Measurements from ENCODE around the gene PTS. TPM values are rescaled to one million over a fixed set of nuclear protein-coding genes. Genes with fewer than 3 reads are reported as not detected.

Gene PTS
- polyA plus RNA-seq, 1 donor, result 19.2 TPM

DNA sequence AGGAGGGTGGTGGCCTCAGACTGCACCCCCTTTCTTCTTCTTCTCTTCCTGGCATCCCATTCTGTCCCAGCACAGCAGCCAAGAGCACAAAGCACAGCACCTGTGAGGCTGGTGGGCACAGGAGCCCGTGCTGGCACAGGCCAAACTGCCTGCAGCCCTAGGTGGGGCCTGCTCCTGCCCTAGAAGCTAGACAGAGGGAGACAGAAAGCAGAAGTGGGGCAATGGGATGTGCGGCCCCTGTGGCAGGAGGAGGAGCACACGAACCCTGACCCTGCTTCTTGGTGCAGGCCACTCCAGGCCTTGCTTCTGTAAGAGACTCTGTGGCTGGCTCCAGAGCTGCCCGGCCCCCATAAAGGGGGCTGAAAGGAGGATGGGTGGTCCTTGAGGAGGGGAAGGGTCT, 3.9 kb upstream of the PTS start:
- DNase-seq, result no peak

- DNase-seq, result no peak
Observed at GRCh38 chr11:112223121-112223520, 3.1 kb upstream of the PTS start.

DNA sequence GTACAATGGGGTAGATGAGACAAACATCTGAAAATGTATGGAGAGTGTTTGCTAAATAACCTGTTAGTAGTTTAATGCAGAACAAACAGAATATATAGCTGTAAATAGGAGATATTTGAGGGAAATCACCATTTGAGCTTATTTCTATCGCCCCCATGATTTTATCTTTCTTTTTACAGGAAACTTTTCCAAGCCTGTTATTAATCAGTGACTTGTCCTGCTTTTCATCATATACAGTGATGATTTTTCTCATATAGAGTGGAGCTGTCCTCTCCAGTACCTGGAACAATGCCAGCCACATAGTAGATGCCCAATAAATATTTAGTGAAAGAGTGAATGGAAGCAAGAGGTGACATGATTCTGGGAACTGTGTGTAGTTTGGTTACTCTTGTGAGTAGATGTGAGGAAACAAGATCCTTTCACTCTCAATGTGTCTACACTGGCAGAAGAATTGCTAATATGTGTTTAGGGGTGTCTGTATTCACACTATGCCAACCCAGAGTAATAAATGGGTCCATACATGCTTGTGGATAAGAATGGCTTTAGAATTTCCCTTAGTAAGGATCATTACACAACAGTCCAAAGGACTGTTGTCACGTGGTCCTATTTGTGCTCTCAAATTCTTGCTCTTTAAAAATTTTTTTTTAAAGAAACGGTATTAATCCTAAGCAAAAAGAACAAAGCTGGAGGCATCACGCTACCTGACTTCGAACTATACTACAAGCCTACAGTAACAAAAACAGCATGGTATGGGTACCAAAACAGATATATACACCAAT, 2.3 kb upstream of the PTS start:
- DNase-seq, result no peak

DNA sequence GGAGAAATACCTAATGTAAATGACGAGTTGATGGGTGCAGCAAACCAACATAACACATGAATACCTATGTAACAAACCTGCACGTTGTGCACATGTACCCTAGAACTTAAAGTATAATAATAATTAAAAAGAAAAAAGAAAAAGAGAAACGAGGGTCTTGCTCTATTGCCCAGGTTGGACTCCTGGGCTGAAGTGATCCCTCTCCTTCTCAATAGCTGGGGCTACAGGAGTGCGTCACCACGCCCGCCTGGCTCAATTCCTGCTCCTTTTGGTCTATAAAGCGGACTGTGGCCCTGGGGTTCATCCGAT, 521 bp upstream of the PTS start:
- DNase-seq, result no peak

DNA sequence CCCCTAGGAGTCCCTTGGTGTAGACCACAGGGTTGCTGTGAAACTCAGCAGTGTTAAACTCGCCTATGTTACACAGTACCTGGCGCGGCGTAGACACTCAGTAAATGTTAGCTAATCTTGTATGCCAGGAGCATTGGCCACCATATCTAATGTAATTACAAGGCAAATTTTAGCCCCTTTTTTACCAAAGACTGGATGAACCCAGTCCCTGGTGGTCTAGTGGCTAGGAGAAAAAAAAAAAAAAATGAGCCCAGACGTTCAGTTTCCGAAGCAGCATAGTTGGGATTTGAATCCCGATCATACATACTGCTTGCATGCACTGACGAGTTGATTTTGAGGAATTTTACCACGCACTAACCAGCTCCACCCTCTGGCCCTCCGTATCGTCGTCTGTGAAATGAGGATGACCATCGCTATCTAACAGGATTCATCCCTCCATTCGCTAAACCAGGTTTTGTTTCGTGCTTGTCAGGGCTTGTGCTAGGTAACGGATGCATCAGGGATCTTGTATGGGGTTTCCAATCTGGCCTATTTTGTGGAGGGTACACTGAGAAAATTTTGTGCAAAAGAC, 688 bp downstream of the PTS start:
- no peak for DNase-seq

GRCh38 chr11:112227471-112227870, 1.2 kb downstream of the PTS start:
- no peak for DNase-seq

- no peak for DNase-seq
Observed at GRCh38 chr11:112228706-112229105, 2.5 kb downstream of the PTS start.

GRCh38 chr11:112229159-112229558, 2.9 kb downstream of the PTS start:
- DNase-seq, result no peak

DNA sequence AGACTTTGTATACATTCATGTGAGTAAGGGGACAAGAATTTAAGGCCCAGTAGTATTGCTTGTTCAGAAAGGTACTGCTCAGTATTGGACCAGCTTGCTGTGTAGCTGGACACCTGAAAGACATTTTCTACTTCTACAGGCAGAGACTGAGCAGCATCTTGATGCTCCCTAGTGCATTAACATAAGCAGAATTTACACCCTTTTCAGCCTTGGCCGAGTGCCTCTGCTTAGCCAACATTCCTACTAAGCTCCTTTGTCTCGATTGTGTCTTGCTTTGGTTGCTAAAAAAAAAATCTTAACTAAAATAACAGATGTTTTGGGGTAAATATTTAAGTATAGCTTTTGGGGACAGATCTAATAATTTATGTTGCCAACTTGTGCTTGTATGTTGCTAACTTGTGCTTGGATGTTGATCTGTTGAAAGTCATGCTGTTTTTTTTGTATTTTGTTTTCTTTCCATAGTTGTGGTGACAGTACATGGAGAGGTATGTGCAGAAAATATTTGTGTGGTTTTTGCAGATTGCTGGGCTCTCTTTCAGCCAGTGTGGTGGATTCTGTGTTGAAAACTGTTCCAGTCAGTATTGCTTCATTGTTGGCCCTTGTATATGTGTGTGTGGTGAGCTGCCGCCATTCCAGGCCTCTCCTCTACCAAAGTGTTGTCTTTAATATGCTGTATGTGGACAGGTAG, 3.7 kb downstream of the PTS start:
- DNase-seq, result no peak

DNA sequence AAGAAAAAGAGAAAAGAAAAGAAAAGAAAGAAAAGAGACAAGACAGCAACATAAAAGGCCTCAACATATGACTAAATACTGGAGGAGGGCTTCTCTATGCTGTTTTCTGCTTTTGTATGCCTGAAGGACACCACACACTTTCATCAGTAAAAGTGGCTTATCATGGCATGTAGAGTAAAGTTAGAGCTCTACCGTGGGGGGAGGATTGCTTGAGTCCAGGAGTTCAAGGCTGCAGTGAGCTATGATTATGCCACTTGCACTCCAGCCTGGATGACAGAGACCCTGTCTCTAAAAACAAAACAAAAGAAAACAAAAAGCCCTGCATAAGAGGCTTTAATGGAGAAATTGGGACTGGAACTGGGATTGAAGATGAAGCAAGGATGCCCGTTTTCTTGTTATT, 5.7 kb downstream of the PTS start:
- no peak for DNase-seq

DNA sequence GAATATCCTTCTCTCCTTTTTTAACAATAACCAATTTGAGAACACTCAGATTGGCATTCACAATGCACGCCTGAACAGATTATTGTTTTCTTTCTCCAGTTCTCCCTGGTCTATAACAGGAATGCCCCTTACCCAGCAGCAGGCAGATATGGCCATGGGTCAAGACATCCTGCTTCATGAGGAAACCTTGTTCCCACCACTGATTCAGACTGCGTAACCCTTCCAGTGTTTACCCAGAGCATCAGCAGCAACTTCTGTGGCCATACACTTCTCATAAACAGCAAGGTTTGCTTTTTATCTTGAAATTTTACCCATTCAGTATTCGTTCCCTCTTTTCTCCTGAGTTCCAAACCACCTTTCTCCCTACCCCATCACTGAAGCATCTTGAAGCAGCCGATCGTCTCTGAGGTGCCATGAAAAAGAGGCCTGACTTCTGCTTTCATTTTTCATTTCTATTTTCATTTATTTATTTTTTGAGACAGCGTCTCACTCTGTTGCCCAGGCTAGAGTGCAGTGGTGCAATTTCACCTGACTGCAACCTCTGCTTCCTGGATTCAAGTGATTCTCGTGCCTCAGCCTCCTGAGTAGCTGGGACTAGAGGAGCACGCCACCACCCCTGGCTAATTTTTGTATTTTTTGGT, 9.6 kb downstream of the PTS start:
- no peak for DNase-seq

DNA sequence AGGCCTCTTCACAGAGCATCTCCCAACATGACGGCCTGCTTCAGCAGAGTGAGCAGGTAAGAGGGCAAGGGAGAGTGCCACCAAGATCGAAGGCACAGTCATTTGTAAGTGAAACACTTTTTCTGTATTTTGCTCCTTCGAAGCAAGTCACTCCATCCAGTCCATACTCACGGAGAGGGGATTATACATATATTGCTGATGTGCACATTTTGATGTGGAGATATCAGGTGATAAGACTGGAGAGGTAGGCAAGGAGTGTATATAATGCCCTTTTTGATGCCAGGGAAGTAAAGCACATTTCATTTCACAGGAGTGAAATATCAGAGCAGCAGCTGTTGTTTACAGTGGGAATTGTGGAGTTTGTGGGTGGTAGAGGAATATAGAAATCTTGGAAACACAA, 11.2 kb downstream of the PTS start:
- no peak for DNase-seq

GRCh38 chr11:112238041-112238440, 11.8 kb downstream of the PTS start:
- DNase-seq, result no peak

- DNase-seq, result no peak
Observed at GRCh38 chr11:112241486-112241885, 15.3 kb downstream of the PTS start.

- DNase-seq, result no peak
Observed at GRCh38 chr11:112247201-112247600, 21.0 kb downstream of the PTS start.

DNA sequence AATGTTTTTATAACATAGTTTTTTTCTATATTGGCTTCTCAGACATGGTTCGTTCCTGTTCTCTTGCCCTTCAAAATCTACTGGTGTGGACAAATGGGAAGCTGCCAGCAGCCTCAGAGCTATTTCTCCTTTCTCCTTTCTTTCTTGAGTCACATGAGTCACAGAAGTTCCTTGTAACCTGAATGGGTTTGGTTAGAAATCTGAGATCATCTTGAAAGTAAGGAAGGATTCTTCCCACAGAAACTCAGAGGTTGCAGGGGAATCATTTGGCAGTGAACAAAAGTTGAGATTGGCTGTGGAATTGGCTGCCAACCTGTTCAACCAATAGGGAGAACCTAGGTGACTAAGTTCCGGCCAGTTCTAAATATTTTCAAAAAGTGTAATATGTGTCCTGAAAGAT, 22.0 kb downstream of the PTS start:
- DNase-seq, result no peak

- no peak for DNase-seq
Observed at GRCh38 chr11:112249871-112250610, 23.8 kb downstream of the PTS start.

DNA sequence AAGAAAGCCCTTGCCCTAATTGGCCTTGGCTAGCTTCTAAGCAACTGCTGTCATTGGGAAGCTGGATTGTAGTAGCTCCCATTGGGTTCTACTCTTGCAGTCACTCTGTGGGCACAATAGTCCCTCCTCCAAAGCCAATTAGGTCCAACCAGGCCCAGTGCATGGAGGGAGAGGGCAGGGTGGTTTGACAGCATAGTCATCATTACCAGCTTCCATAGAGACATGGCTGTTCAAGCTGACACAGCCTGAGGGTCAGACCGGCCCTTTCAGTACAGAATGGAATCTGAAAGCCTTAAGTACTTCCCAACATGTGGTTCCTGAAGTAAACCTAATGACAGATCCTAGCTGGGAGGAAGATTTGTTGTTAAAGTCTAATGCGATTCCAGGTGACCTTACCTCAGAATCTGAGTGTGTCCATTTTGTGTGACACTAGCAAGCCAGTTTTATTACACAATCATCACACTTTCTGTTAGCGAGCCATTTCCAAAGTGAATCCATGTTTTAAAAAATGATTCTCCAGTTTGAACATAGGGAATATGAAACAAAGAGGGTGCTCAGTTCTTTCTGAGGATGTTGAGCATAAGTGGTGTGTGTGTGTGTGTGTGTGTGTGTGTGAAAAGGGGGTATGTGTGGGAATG, 27.5 kb downstream of the PTS start:
- DNase-seq, result no peak

DNA sequence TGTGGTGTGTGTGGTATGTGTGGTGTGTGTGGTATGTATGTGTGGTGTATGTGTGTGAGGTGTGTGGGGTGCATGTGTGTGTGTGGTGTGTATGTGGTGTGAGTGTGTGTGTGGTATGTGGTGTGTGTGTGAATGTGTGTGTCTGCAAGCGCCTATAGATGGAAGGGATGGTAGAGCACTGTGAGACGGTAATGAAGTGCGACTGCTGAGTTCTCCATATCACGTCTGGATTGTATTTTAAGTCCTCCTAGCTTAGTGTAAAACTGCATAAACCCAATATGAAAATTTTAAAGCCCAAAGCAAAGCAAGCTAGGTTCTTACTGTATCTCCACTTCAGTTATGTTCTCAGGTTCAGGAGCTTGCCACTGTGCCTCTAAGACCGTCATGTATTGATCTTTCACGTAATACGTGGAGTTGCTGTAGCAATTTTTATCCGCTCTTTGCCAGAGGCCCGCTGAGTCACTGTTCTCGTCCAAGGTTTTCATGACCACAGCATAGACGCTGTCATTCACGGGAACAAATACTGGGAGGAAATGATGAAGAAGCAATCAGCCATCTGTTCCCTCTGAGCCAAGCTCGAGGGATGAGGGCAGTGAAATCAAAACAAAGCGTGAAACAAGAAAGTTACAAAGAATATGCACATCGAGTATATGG, 29.0 kb downstream of the PTS start:
- no peak for DNase-seq

- no peak for DNase-seq
Observed at GRCh38 chr11:112260490-112260889, 34.3 kb downstream of the PTS start, which contains the start of gene PLET1. PLET1 (minus strand) TSS chr11:112260860; CDS start chr11:112260589, 271 bp downstream.

GRCh38 chr11:112265659-112266409, 39.6 kb downstream of the PTS start:
- DNase-seq, result no peak

Data from hindlimb muscle (tissue), 1 donor.